SU-DHL-6 (cell line): ENCODE results near the gene FAM83G.
A peak's percentile ranks its signal among the peaks of the same experiment; 100 is the strongest.

Experiments
- H2AFZ ChIP-seq: fragments of 200-600 bp; sonication (generic); 2 replicates; pipeline ENCODE4 v1.6.1; 2014; ENCODE audit warnings: low read depth, mild to moderate bottlenecking, moderate library complexity, mixed read lengths, antibody characterized with exemption, low read length; ENCODE audit not compliant: severe bottlenecking
- H3F3A ChIP-seq: fragments of 200-600 bp; shearing (Covaris generic); 2 replicates; pipeline ENCODE4 v1.6.0; 2016; ENCODE audit warnings: antibody characterized with exemption, mild to moderate bottlenecking; ENCODE audit not compliant: insufficient read depth
- H3K27ac ChIP-seq: fragments of 200-600 bp; sonication (generic); 2 replicates; pipeline ENCODE4 v1.5.1; 2016; ENCODE audit warnings: low read depth, mild to moderate bottlenecking, low read length, moderate library complexity, mixed read lengths
- H3K27me3 ChIP-seq: fragments of 200-600 bp; sonication (generic), shearing (Covaris generic); 2 replicates; pipeline ENCODE4 v1.6.0; 2014; ENCODE audit warnings: mild to moderate bottlenecking, low read length
- H3K36me3 ChIP-seq: fragments of 200-600 bp; sonication (generic); 2 replicates; pipeline ENCODE4 v1.6.1; 2014; ENCODE audit warnings: mild to moderate bottlenecking, low read length, mixed read lengths
- H3K4me2 ChIP-seq: fragments of 300-600, 200-600 bp; shearing (Covaris generic), sonication (generic); 2 replicates; pipeline ENCODE4 v1.6.0; 2014; ENCODE audit warnings: low read length, low read depth, mild to moderate bottlenecking; ENCODE audit not compliant: poor library complexity, severe bottlenecking
- H3K4me3 ChIP-seq: fragments of 200-600 bp; sonication (generic); 2 replicates; pipeline ENCODE4 v1.5.1; 2014; ENCODE audit warnings: antibody characterized with exemption, low read length, mild to moderate bottlenecking, mixed read lengths; ENCODE audit not compliant: insufficient read depth, poor library complexity, severe bottlenecking
- H3K79me2 ChIP-seq: fragments of 200-600 bp; sonication (generic); 2 replicates; pipeline ENCODE4 v1.6.1; 2014; ENCODE audit warnings: mild to moderate bottlenecking, low read length, moderate library complexity; ENCODE audit not compliant: insufficient read depth
- H3K9ac ChIP-seq: fragments of 200-600 bp; sonication (generic); 2 replicates; pipeline ENCODE4 v1.7.0; 2014; ENCODE audit warnings: mild to moderate bottlenecking, low read length
- H3K9me2 ChIP-seq: fragments of 200-600 bp; sonication (generic); replicated peaks from 2 replicates; pipeline ENCODE4 v1.6.1; 2014; ENCODE audit warnings: low read length; ENCODE audit not compliant: insufficient read depth
- H3K9me3 ChIP-seq: fragments of 200-600 bp; sonication (generic); 2 replicates; pipeline ENCODE4 v1.6.1; 2014; ENCODE audit warnings: low read length, mixed read lengths; ENCODE audit not compliant: insufficient read depth
- H4K20me1 ChIP-seq: fragments of 200-600 bp; sonication (generic); 2 replicates; pipeline ENCODE4 v1.6.1; 2014; ENCODE audit warnings: low read depth, mild to moderate bottlenecking, antibody characterized with exemption, low read length, moderate library complexity, mixed read lengths
- EZH2phosphoT487 ChIP-seq: fragments of 200-600 bp; sonication (generic), shearing (Covaris generic); conservative IDR thresholded peaks from 2 replicates; pipeline ENCODE4 v1.6.1; 2018; ENCODE audit warnings: mild to moderate bottlenecking, antibody characterized with exemption, low read length, moderate library complexity, mixed read lengths
- TF ChIP-seq, protein P1 (sequence below): fragments of 200-600 bp; sonication (generic); IDR thresholded peaks from one replicate; pipeline ENCODE4 v1.5.1; 2017; ENCODE audit warnings: antibody characterized with exemption, mild to moderate bottlenecking, low read length, moderate library complexity; ENCODE audit not compliant: insufficient read depth, poor library complexity, severe bottlenecking

Gene FAM83G

DNA sequence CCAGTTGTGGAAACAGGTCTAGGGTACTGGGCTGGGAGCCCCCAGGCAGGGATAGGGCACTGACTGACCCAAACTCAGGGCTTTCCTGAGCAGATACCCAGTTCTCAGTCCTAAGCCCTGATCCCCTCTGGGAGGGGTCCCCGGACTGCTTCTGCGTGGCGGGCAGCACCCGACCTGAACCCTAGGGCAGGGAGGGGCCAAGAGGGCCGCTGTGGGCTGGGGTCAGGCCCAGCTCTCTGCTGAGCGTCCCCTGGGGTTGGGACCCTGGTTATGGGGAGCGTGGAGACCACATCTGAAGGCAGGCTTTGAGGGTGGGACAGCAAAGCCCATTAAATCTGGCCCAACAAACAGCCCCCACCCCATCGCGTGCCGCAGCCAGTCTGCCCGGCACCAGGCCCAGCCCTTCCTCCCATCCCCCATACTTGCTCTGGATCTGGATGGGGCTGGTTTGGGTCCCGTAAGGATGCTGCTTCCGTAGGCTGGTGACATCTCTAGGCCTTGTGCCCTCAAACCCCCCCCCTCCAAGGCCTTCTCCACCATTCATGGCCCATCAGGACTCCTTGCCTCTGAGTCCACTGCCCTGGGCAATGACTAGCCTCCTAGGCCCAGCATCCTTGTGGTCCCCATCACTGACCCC, 691 bp upstream of the FAM83G start:
- peaks cover 19% of the 10 kb centered on the region; the same call in 1 of the 2 replicates for H3K79me2 ChIP-seq
- no peaks in the 10 kb centered on the region for H3K27me3 ChIP-seq
- peak overlapping the region; percentile 40; the same call in 1 of the 2 replicates for H3K27ac ChIP-seq
- TF ChIP-seq, protein P1, sequence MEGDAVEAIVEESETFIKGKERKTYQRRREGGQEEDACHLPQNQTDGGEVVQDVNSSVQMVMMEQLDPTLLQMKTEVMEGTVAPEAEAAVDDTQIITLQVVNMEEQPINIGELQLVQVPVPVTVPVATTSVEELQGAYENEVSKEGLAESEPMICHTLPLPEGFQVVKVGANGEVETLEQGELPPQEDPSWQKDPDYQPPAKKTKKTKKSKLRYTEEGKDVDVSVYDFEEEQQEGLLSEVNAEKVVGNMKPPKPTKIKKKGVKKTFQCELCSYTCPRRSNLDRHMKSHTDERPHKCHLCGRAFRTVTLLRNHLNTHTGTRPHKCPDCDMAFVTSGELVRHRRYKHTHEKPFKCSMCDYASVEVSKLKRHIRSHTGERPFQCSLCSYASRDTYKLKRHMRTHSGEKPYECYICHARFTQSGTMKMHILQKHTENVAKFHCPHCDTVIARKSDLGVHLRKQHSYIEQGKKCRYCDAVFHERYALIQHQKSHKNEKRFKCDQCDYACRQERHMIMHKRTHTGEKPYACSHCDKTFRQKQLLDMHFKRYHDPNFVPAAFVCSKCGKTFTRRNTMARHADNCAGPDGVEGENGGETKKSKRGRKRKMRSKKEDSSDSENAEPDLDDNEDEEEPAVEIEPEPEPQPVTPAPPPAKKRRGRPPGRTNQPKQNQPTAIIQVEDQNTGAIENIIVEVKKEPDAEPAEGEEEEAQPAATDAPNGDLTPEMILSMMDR, result no peak
- TF ChIP-seq EZH2phosphoT487, result no peak
- H3K4me2 ChIP-seq, result peak overlapping the region; percentile 82
- no peaks in the 10 kb centered on the region for H3K9me2 ChIP-seq
- H4K20me1 ChIP-seq, result no peaks in the 10 kb centered on the region
- no peaks in the 10 kb centered on the region for H3K9me3 ChIP-seq
- peak overlapping the region; percentile 89 for H2AFZ ChIP-seq
- H3K9ac ChIP-seq, result peak overlapping the region; percentile 89
- peaks cover 9% of the 10 kb centered on the region; the same call in 1 of the 2 replicates for H3F3A ChIP-seq
- no peaks in the 10 kb centered on the region for H3K36me3 ChIP-seq
- H3K4me3 ChIP-seq, result peak overlapping the region; percentile 97

DNA sequence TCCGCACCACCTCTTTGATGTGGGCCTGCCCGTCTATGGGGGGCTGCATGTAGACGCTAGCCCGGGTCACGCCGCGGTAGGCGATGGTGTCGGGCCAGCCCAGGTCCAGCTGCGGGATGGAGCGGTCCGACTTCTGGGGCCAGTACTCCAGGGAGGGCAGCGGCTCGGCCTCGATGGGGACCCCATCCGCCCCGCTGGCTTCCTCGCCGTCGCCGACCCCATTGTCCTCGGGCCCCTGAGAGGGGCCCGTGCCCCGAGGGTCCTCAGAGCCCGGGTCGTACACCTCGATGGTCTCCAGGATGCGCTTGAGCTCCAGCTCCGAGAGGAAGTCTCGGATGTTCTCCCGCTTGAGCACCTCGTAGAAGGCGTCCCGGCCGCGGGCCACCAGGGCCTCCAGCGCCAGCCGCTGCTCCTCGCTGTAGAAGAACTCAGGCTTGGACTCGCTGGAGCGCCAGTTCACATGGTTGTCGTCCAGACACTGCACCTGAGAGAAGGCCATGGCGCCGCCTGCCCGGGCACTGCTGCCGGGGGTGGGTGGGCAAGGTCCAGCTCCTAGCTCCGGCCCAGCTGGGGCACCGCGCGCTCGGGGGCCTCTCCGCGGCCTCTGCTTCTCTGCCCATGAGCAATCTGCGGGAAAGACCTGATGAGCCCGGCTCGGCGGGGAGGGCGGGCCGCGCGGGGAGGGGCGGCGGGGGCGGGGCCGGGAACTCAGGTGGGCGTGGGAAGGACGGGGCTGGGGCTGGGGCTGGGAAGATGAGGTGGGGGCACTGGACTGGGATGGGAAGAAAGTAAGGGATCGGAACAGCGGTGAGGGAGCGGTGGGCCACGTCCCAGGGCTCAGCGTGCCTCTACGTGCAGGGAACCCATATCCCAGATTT, 782 bp downstream of the FAM83G start:
- H2AFZ ChIP-seq, result no peak overlapping the region
- H3K27ac ChIP-seq, result peak overlapping the region; percentile 65
- H4K20me1 ChIP-seq, result no peaks in the 10 kb centered on the region
- H3K79me2 ChIP-seq, result peaks cover 19% of the 10 kb centered on the region; the same call in 1 of the 2 replicates
- no peaks in the 10 kb centered on the region for H3K36me3 ChIP-seq
- peaks cover 9% of the 10 kb centered on the region; the same call in 1 of the 2 replicates for H3F3A ChIP-seq
- peak overlapping the region; percentile 89 for H3K9ac ChIP-seq
- no peaks in the 10 kb centered on the region for H3K9me2 ChIP-seq
- peak overlapping the region; percentile 97 for H3K4me3 ChIP-seq
- no peaks in the 10 kb centered on the region for H3K9me3 ChIP-seq
- TF ChIP-seq, protein P1, result no peak
- no peak for TF ChIP-seq EZH2phosphoT487
- peak overlapping the region; percentile 82 for H3K4me2 ChIP-seq
- no peaks in the 10 kb centered on the region for H3K27me3 ChIP-seq

DNA sequence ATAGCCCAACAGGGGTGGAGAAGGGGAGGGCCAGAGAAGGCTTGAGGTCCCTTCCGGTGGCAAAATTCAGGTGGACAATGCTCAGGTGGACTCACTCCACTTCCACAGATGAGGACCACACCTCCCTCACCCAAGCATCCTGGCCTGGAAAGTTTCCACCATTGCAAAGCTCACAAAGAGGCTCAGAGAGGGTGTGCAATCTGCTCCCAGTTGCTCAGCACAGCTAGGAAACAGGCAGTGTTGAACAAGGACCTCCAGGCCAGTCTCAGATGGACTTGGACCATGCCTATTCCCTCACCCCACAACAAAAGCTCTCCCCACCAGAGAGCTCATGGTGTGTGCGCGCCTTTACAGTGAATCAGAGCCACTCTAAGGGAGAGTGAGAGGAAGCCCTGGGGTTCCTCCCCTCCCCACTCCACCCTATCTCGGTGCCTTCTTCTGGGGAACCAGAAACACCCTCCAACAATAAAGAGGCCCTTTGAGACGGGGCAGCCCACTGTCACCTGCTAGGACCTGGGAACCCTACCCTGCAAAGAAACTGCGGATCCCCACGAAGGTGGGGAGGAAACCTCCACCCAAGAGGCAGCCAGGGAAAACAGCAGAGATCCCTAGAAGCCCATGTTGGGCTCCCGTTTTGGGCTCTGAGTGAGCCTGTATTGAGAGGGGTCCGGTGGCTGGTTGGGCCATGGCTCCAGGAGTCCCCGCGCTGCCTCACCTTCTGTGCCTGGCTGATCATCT, 1.6 kb downstream of the FAM83G start:
- H3K9me3 ChIP-seq, result no peaks in the 10 kb centered on the region
- H3K36me3 ChIP-seq, result no peaks in the 10 kb centered on the region
- H4K20me1 ChIP-seq, result no peaks in the 10 kb centered on the region
- H3F3A ChIP-seq, result peaks cover 9% of the 10 kb centered on the region; the same call in 1 of the 2 replicates
- no peak for TF ChIP-seq EZH2phosphoT487
- TF ChIP-seq, protein P1, result no peak
- no peak overlapping the region for H3K27ac ChIP-seq
- no peaks in the 10 kb centered on the region for H3K27me3 ChIP-seq
- peaks cover 20% of the 10 kb centered on the region; the same call in 1 of the 2 replicates for H3K79me2 ChIP-seq
- peak overlapping the region; percentile 82 for H3K4me2 ChIP-seq
- no peak overlapping the region for H2AFZ ChIP-seq
- peak overlapping the region; percentile 97 for H3K4me3 ChIP-seq
- no peaks in the 10 kb centered on the region for H3K9me2 ChIP-seq
- peak overlapping the region; percentile 89; the same call in 1 of the 2 replicates for H3K9ac ChIP-seq
